Testis (tissue), 3 donors: Measurements from ENCODE around the gene NRXN3. TPM values are rescaled to one million over a fixed set of nuclear protein-coding genes. Genes with fewer than 3 reads are reported as not detected.
"Not testable (repeated sequence)": the region's sequence is repeated elsewhere in the genome, so short reads cannot be mapped to it uniquely, and the experiment has no call there.

Experiments
- DNase-seq: peaks from one replicate; pipeline ENCODE4 v3.0.0-alpha.2; 2019
- H3K27ac ChIP-seq, 2 donors: fragments of 200-600 bp; sonication (generic); one replicate each; pipeline ENCODE4 v1.5.1; 2019
- H3K27me3 ChIP-seq: fragments of 200-600 bp; sonication (generic); one replicate; pipeline ENCODE4 v1.5.1; 2019
- H3K36me3 ChIP-seq: fragments of 200-600 bp; sonication (generic); one replicate; pipeline ENCODE4 v1.5.1; 2017; ENCODE audit warnings: low read depth; ENCODE audit errors: missing control alignments
- H3K4me1 ChIP-seq: fragments of 200-600 bp; sonication (generic); one replicate; pipeline ENCODE4 v1.5.1; 2019
- H3K4me3 ChIP-seq, 2 donors: fragments of 200-600 bp; sonication (generic); one replicate each; pipeline ENCODE4 v1.5.1; 2017 to 2019
- H3K9me3 ChIP-seq: fragments of 200-600 bp; sonication (generic); one replicate; pipeline ENCODE4 v1.5.1; 2017
- POLR2A ChIP-seq: fragments of 450-650 bp; IDR thresholded peaks from one replicate; pipeline ENCODE4 v1.6.1; 2017; ENCODE audit warnings: antibody characterized with exemption, mild to moderate bottlenecking, moderate library complexity
- WGBS, 2 donors: methylation state at CpG; one replicate each; pipeline ENCODE4 v1.1.5; 2018; 5-methylcytosine and 5-hydroxymethylcytosine counted together
- intact Hi-C: fragments of 100-400 bp; cut with DNase I; formaldehyde crosslinking; loops from one replicate; pipeline ENCODE4 v1.15.1; 2023; ENCODE audit warnings: low total_unique reads
- polyA plus RNA-seq: library from polyadenylated mRNA; stranded (reverse); fragments of 350-450 nt; fragmentation: Illumina TruSeq; extraction: RNeasy Lipid Tissue Mini Kit (QIAGEN cat#74804); gene quantifications from one replicate; pipeline ENCODE4 v1.2.3, GENCODE V29; 2014; ENCODE audit warnings: low read depth, low replicate concordance; ENCODE audit not compliant: insufficient read depth
- total RNA-seq, 2 donors: library from RNA; depleted of rRNA; stranded (reverse); fragments of >200 nt; gene quantifications; one replicate each; pipeline ENCODE4 v1.2.3, GENCODE V29; 2016
- TF ChIP-seq, protein P1 (sequence below), 3 experiments: fragments of 450-650 bp in 2 of 3; fragments of 200-600 bp in 1 of 3; sonication (generic) in 1 of 3; IDR thresholded peaks; one replicate each; pipeline ENCODE4 v1.5.1; 2016 to 2019; ENCODE audit warnings: antibody characterized with exemption in 3 of 3, mild to moderate bottlenecking in 2 of 3, moderate library complexity in 1 of 3

The NRXN3 gene
- total and polyA plus RNA-seq, 3 donors from 2014 or later: 3.5 to 8.0 (median 3.9) TPM

DNA sequence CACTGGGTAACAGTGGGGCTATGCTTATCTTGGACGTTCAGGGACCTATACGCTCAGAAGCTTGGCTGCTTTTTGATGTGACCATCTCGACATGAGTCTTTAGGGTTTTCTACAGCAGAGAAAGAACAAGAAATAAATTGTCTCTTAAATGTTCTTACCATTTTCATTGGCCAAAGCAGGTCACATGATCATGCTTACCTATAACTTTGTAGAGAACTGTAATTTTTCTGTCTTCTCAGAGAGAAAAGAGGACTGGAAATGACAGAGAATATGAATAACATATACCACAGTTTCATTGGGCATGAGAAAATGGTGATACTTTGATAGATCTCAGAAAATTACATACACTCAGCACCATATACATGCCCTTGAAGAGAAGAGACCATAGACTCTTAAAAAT, 390.9 kb downstream of the NRXN3 start:
- intact Hi-C loops: no loop called here
- Histone ChIP-seq H3K4me3 (no peak overlapping the region), H3K27ac (no peak overlapping the region), H3K36me3 (no peaks in the 10 kb centered on the region), H3K4me1 (no peaks in the 10 kb centered on the region), H3K9me3 (no peaks in the 10 kb centered on the region), H3K27me3 (no peaks in the 10 kb centered on the region)
- no peak for DNase-seq
- 82 to 89% methylated on average over 3 of the region's 3 CpGs for WGBS, 2 donors
- TF ChIP-seq, protein P1, sequence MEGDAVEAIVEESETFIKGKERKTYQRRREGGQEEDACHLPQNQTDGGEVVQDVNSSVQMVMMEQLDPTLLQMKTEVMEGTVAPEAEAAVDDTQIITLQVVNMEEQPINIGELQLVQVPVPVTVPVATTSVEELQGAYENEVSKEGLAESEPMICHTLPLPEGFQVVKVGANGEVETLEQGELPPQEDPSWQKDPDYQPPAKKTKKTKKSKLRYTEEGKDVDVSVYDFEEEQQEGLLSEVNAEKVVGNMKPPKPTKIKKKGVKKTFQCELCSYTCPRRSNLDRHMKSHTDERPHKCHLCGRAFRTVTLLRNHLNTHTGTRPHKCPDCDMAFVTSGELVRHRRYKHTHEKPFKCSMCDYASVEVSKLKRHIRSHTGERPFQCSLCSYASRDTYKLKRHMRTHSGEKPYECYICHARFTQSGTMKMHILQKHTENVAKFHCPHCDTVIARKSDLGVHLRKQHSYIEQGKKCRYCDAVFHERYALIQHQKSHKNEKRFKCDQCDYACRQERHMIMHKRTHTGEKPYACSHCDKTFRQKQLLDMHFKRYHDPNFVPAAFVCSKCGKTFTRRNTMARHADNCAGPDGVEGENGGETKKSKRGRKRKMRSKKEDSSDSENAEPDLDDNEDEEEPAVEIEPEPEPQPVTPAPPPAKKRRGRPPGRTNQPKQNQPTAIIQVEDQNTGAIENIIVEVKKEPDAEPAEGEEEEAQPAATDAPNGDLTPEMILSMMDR (IDR thresholded peaks at IDR 0.05): no peak
- TF ChIP-seq POLR2A: no peak

DNA sequence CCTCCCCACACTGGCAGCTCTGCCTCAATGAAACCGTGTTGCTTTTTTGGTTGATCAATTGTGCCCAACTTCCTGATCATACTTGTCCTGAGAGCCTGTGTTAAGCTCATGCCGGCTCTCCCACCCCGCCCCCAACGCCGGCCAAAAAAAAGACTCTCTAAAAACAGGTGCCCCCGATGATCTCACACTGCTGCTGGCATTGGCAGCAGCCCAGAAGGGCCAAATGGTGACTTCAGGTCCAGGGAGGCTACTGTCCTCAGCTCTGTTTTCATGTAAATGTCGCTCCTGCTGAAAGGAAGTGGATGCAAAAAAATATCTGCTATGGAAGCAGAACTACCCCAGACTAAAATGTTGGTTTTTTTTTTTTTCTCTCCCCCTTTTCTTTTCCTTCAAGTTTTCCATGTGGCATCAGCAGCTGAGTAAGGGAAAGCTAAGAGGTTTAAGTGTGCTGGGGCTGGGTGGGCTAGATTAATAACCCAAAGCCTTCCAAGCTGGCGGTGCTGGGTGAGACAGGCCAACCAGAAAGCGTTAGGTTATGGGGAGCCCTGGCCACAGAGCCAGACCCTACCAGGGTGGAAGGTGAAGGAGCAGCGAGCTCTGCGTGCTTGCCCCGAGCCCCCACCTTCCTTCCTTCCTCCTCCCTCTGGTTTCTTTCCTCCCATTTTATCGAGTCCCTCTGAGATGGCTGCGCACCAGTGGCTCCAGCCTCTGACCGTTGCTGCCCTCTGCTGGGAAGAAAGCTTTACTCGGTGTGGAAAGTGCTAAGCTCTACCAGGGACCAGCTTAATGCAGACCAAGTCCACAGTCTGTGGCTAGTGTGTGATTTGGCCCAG, 396.1 kb downstream of the NRXN3 start:
- no peaks in the 10 kb centered on the region for H3K9me3 ChIP-seq
- TF ChIP-seq POLR2A: no peak
- TF ChIP-seq, protein P1 (IDR thresholded peaks at IDR 0.05): peak; percentile 56 to 70 (median 61)
- intact Hi-C loops: no loop called here
- no peaks in the 10 kb centered on the region for H3K36me3 ChIP-seq
- DNase-seq: peak; percentile 90
- no peak overlapping the region for H3K27ac ChIP-seq
- peak overlapping the region in 1 of 2 donors; percentile 6 for H3K4me3 ChIP-seq
- WGBS, 2 donors: 28 to 33% methylated on average over 15 to 16 of the region's 16 CpGs
- H3K4me1 ChIP-seq: no peaks in the 10 kb centered on the region
- no peaks in the 10 kb centered on the region for H3K27me3 ChIP-seq

DNA sequence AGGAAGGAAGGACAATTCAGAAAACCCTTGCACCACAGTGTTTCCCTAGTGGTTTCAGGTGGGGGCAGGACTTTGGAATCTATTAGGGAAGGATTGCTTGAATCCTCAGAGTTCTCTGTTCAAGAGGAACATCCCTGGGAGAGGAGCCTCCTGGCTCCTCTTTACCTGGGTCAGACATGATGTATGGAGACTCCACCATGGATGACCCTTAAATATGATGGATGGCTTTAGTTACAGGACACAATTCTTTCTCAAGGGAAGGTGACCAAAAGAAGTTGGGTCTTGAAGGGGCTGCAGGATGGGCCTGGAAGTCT, 396.6 kb downstream of the NRXN3 start:
- H3K27me3 ChIP-seq: no peaks in the 10 kb centered on the region
- TF ChIP-seq, protein P1 (IDR thresholded peaks at IDR 0.05): no peak
- TF ChIP-seq POLR2A: no peak
- no peak for DNase-seq
- no peak overlapping the region for H3K4me3 ChIP-seq
- intact Hi-C loops: no loop called here
- no peaks in the 10 kb centered on the region for H3K4me1 ChIP-seq
- no peaks in the 10 kb centered on the region for H3K36me3 ChIP-seq
- no peak overlapping the region for H3K27ac ChIP-seq
- H3K9me3 ChIP-seq: no peaks in the 10 kb centered on the region

DNA sequence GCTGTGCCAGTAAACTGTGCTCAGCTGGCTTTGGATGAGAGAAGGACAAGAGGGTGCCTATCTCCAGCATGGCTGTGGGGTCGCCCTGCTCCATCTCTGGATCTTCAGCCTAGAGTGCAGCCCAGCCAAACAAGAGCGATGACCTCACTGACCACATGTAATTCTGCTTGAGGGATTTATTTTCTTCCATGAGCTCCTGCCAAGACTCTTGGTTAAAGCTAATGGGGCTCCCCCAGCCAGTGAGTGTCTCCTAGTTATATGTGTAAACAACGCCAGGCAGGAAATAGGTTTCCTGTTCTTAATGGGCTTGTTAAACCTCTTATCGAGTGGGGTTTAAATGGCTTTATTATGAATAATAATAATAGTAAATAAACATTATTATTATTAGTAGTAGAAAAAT, 397.2 kb downstream of the NRXN3 start:
- intact Hi-C loops: no loop called here
- H3K27ac ChIP-seq: no peak overlapping the region
- 70 to 81% methylated on average over 4 of the region's 4 CpGs for WGBS, 2 donors
- H3K4me3 ChIP-seq: no peak overlapping the region
- TF ChIP-seq, protein P1 (IDR thresholded peaks at IDR 0.05): no peak
- TF ChIP-seq POLR2A: no peak
- H3K9me3 ChIP-seq: no peaks in the 10 kb centered on the region
- DNase-seq: no peak
- no peaks in the 10 kb centered on the region for H3K4me1 ChIP-seq
- H3K27me3 ChIP-seq: no peaks in the 10 kb centered on the region
- no peaks in the 10 kb centered on the region for H3K36me3 ChIP-seq

DNA sequence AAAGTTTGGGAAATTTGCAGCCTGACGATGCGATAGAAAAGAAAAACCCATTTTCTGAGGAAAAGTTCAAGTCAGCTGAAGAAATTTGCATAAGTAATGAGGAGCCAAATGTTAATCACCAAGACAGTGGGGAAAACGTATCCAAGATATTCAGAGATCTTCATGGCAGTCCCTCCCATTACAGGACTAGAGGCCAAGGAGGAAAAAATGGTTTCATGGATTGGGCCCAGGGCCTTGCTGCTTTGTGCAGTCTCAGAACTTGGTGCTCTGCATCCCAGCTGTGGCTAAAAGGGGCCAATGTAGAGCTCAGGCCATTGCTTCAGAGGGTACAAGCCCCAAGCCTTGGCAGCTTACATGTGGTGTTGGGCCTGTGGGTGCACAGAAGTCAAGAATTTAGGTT, 403.6 kb downstream of the NRXN3 start:
- H3K27ac ChIP-seq, H3K36me3 ChIP-seq, H3K27me3 ChIP-seq, DNase-seq, H3K4me1 ChIP-seq, H3K4me3 ChIP-seq, H3K9me3 ChIP-seq, intact Hi-C loops: not testable (repeated sequence)
- 84 to 93% methylated on average over 3 of the region's 3 CpGs for WGBS, 2 donors
